GM12892 (cell line): ENCODE data around the gene GRK6.

Source experiments
- DNase-seq: peaks from one replicate; pipeline ENCODE4 v3.0.0; 2011; ENCODE audit not compliant: insufficient read length
- FAIRE-seq: peaks from 2 replicates; lab custom pipeline; 2011; peaks lifted over from hg19 to GRCh38; lab: Jason Lieb, UNC
- POLR2A ChIP-seq: IDR thresholded peaks from 2 replicates; pipeline ENCODE4 v1.6.1; 2011; ENCODE audit warnings: low read depth, low read length, control low read depth
- POLR2AphosphoS5 ChIP-seq: IDR thresholded peaks from 2 replicates; pipeline ENCODE4 v1.6.1; 2011; ENCODE audit warnings: low read depth, low read length, control low read depth
- TAF1 ChIP-seq: IDR thresholded peaks from 2 replicates; pipeline ENCODE4 v1.6.1; 2011; ENCODE audit warnings: low read depth, mild to moderate bottlenecking, control low read depth, low read length, borderline replicate concordance

Gene GRK6

DNA sequence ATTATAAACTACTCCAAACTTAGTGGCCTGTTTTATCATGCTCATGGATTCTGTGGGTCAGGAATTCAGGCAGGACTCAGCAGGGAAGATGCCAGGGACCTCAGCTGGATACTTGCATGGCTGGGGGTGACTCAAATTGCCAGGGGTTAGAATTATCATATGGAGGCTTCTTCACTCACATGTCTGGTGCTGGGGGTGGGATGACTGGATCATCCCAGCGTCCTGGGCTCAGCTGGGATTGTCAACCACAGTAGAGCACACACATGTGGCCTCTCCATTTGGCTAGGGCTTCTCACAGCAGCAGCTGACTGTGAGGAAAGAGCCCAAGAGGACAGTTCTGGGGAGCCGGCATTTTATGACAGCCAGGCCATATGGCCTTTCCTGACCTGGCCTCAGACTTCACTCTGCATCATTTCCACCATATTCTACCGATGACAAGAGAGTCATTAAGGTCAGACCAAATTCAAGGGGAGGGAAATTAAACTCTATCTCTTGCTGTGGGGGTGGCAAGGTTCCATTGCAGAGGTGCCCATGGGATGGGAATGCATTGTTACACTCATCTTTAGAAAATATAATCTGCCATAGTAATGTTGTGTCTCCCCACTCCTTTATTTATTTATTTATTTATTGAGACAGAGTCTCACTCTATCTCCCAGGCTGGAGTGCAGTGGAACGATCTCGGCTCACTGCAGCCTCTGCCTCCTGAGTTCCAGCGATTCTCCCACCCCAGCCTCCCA lies 5.2 kb upstream of the GRK6 start:
- TF ChIP-seq POLR2A: no peak
- TF ChIP-seq TAF1: no peak
- TF ChIP-seq POLR2AphosphoS5: no peak
- no peak for DNase-seq
- no peak for FAIRE-seq

DNA sequence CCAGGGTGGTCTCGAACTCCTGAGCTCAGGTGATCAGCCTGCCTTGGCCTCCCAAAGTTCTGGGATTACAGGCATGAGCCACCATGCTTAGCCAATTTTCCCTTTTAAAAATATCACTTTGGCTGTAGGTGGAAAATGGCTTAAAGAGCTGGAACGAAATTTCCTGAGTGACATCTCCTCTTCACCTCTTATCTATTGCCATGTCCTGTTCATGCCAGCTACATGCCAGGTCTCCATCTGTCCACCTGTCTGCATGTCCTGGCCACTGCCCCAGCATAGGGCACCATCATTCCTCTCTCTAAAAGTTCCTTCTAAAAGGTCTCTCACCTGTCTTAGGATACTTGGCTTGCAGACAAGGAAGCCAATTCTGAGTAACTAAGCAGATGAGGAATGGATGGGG lies 2.8 kb upstream of the GRK6 start:
- no peak for DNase-seq
- FAIRE-seq: no peak
- TF ChIP-seq POLR2AphosphoS5: no peak
- TF ChIP-seq POLR2A: no peak
- TF ChIP-seq TAF1: no peak

DNA sequence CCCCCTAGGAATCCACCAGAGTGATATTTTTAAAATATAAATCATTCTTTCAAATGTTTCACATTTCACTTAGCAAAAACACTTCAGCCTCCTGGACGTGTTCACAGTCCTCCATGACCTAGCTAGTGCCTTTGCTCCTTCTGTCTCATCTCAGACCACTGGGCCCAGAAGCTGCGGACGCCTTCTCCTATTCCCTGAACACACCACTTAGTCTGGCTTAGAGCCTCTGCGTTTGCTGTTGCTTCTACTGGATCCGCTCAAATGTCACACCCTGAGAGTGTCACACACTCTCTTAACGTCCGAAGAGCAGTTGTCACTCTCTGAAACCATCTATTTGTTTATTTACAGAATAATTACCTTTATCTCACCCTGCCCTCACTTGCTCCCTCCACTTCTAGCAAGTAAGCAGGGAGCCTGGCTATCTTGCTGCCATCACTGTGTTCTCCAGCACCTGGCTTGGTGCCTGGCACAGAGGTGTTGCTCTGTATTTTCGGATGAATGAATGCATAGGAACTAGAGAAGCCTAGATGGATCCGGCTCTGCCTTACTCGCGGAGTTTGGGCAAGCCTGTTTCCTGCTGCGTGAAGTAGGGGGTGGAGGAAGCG lies 1.2 kb upstream of the GRK6 start:
- no peak for TF ChIP-seq POLR2A
- TF ChIP-seq POLR2AphosphoS5: no peak
- TF ChIP-seq TAF1: no peak
- no peak for DNase-seq
- FAIRE-seq: no peak

DNA sequence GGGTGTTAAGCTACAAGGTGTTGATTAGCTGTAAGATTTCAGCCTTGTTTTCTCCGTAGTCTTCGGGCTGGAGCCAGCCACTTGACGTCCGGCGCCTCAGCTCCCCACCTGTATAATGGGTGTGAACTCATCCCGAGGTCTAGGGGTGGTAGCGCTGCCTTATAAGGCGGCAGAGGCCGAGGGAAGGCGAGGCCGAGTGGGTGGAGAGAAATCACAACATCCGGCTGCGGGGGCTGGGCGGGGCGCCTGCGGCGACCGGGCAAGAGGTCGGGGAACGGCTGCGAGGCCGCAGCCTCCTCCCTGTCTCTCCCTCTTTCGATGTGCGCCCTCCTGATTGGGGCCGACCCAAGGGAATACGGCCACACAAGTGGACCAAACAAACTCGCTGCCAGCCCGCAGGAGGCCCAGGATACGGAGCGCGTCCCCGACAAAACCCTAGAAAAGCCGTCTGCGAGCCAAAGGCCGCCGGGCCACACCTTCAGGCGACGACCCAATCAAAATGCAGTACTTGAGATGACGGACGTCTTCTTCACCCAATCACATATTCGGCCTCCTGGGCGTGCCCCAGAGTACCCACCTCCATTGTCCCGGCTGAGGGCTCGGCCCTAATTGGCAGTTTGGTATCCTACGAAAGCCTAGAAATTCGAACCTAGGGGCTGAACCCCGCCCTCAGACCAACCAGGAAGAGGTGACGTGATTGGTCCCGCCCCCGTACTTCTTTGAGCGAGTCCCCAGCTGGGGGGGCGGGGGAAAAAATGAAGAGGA lies 493 bp upstream of the GRK6 start:
- peak; percentile 67; the same call in 1 of the 2 replicates for TF ChIP-seq TAF1
- TF ChIP-seq POLR2A: peak; percentile 94
- TF ChIP-seq POLR2AphosphoS5: peak; percentile 53
- peak; percentile 95 for DNase-seq
- FAIRE-seq: peak; percentile 94

DNA sequence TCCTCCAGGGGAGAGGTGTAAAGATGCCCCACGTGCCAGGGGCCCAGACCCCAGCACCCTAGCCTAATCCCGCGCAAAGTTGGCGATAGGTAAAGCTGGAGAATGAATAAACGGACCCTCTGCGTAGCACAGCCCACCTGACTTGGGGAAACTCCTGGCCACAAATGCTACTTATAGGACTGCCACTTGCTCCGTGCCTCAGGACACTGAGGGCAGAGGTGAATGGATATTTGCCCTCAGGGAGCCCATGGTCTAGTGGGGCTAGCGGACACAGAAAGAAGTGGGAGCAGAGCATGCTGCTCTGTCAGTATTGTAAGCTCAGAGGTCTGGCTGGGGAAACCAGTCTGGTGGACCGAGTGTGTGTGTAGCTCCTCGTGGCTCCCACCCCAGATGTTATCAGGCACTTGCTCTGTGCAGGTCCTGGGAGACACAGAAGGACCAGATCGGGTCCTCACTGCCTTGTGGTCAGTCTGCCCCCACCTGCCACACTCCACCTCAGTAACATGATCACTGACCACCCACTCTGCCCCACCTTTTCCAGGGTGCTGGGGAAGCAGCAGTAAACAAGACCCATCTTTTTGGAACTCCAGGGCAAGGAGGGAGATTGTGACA lies 841 bp downstream of the GRK6 start:
- no peak for DNase-seq
- no peak for FAIRE-seq
- TF ChIP-seq POLR2AphosphoS5 (no peak; the same call in 1 of the 2 replicates), POLR2A (no peak), TAF1 (no peak)

DNA sequence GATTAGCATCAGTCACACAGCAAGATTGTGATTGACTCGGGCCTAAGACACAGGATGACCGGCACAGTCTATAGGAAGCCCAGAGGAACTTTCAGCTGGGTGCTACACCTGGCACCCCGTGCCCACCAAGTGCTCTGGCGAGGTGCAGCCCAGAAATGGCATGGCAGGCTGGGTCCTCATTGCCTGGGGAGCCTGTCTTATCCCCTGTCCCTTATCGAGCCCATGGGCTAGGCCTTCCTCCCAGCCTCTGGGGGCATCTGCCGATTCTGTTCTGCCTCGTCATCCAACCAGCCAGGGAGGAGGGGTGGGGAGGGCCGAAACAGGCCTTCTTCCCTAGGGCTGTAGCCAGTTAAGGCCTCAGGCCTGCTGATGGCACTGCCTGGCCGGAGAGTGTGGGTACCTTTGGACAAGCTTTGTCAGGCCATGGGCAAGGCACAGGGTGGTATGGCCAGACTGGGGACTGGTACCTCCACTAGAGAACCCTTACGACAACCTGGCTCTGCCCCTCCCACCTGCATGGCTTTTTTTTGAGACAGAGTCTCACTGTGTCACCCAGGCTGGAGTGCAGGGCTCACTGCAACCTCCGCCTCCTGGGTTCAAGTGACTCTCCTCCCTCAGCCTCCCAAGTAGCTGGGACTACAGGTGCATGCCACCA lies 1.6 kb downstream of the GRK6 start:
- DNase-seq: no peak
- TF ChIP-seq POLR2A: peak; percentile 22; the same call in 1 of the 2 replicates
- TF ChIP-seq TAF1: no peak
- TF ChIP-seq POLR2AphosphoS5: no peak; the same call in 1 of the 2 replicates
- peak; percentile 27 for FAIRE-seq

DNA sequence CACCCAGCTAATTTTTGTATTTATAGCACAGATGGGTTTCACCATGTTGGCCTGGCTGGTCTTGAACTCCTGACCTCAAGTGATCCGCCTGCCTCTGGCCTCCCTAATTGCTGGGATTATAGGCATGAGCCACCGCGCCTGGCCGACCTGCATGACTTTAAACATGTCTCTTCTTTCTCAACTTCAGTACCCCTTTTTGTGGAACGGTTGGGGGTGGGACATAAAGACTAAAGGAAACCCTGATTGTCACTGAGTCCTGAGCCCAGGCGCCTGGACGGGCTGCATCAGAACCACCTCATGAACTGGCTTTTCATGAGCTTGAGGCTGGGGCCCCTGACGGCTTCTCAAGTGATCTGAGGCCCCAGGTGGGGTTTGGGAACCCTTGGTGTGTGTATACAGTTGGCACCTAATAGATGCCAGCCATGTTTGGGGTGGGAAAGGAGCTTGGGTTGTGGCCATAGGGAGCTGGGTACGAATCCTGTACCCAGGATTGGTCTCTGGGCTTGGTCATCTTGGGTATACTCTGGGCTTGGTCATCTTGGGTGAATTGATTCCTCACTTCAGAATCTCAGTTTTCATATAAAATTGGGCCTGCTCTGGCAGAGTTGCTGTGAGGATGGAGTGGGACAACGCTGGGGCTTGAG lies 2.2 kb downstream of the GRK6 start:
- no peak for DNase-seq
- no peak for FAIRE-seq
- TF ChIP-seq POLR2A: no peak
- no peak for TF ChIP-seq TAF1
- TF ChIP-seq POLR2AphosphoS5: no peak

DNA sequence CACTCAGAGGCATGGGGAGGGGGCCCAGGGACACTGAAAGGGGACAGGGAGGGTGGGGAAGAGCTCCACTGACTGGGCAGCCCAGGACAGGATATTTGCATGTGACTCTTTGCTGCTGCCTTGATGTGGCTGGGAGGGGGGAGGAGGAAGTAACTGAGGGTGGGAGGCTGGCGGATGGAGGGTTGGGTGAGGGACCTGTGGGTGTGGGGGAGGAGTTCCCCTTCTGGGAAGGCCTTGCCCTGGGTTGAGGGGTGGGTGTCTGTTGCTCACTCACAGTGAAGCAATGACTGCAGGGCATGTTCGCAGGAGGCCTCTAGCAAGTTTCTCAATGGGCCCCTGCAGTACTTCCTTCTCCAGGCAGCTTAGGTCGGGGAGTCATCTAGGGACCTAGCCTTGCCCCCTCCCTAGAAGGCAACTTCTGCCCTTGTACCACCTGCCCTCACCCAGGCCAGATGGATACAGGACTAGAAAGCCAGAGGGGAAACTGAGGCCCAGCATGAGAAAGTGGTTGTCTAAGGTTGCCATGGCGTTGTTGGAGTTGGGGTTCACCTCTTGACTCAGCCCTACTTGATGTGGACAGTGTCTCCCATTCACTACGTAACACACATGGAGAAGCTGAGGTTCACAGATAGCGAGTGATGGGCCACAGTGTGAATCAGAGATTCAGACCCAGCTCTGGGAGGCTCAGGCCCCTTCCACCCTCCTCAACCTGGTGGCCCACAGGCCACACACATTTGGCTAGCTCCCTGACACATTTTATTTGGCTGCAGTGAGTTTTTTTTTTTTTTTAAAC lies 3.0 kb downstream of the GRK6 start:
- FAIRE-seq: peak; percentile 94
- TF ChIP-seq POLR2AphosphoS5 (peak; percentile 20; the same call in 1 of the 2 replicates), TAF1 (no peak)
- no peak for DNase-seq

DNA sequence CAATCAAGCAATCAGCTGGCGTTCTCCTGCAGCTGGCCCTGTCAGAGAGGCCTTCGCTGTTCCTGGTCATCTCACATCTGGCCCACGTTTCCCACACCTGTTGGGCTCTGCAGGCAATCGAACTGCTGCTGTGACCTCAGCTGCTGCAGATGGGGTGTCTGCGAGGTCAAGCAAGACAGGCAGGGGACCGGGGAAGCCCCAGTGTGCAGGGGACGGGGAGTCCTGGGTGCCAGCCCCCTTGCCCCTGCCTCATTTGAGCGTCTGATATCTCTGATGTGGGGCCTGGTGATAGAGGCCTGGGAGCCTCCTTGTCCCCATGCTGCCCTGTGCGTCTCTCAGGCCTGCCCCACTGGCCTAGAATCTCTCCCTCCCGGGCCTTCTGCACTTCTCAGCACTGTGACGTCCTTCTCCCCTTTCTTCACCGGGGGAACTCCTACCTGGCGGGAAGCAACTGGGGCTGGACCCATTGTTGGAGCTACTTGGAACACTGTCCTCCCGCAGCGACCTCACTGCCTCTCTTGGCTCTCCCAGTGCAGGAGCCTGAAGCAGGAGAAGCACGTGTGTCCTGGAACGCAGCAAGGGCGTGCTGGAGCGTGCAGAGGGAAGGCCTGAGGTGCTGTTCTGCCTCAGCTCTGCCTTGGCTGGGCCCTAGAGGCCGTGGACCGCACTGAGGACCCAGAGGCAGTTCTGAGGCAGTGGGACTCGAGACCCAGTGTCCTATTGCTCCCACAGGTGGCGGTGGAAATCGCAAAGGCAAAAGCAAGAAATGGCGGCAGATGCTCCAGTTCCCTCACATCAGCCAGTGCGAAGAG lies 3.9 kb downstream of the GRK6 start:
- DNase-seq: no peak
- FAIRE-seq: peak; percentile 62
- TF ChIP-seq POLR2A (no peak), POLR2AphosphoS5 (0 out of 2 replicates have a peak, but pooled peaks have one; percentile 14), TAF1 (no peak)
